Esophagus squamous epithelium (tissue), 4 donors: ENCODE data around the gene CEP162.

Experiments
- POLR2A ChIP-seq, 4 donors: fragments of 450-650 bp; IDR thresholded peaks; one replicate each; pipeline ENCODE4 v1.6.1; 2017; ENCODE audit warnings: antibody characterized with exemption in 4 of 4, mild to moderate bottlenecking in 4 of 4, moderate library complexity in 3 of 4
- TF ChIP-seq, protein P1 (sequence below), 6 experiments: fragments of 450-650 bp in 4 of 6; fragments of 200-600 bp in 2 of 6; sonication (generic) in 2 of 6; IDR thresholded peaks; one replicate each; pipeline ENCODE4 v1.5.1; 2016 to 2019; ENCODE audit warnings: antibody characterized with exemption in 6 of 6, mild to moderate bottlenecking in 4 of 6, moderate library complexity in 4 of 6

GRCh38 chr6:84268781-84269180 lies 41.3 kb upstream of the CEP162 start:
- no peak for TF ChIP-seq POLR2A (IDR thresholded peaks at IDR 0.05)
- TF ChIP-seq, protein P1, sequence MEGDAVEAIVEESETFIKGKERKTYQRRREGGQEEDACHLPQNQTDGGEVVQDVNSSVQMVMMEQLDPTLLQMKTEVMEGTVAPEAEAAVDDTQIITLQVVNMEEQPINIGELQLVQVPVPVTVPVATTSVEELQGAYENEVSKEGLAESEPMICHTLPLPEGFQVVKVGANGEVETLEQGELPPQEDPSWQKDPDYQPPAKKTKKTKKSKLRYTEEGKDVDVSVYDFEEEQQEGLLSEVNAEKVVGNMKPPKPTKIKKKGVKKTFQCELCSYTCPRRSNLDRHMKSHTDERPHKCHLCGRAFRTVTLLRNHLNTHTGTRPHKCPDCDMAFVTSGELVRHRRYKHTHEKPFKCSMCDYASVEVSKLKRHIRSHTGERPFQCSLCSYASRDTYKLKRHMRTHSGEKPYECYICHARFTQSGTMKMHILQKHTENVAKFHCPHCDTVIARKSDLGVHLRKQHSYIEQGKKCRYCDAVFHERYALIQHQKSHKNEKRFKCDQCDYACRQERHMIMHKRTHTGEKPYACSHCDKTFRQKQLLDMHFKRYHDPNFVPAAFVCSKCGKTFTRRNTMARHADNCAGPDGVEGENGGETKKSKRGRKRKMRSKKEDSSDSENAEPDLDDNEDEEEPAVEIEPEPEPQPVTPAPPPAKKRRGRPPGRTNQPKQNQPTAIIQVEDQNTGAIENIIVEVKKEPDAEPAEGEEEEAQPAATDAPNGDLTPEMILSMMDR (IDR thresholded peaks at IDR 0.05): no peak
